Vagina (tissue), 2 donors: Measurements from ENCODE around the gene PNMA6F. TPM values are rescaled to one million over a fixed set of nuclear protein-coding genes. Genes with fewer than 3 reads are reported as not detected.

Experiments used
- DNase-seq, 2 donors: peaks; one replicate each; pipeline ENCODE4 v3.0.0-alpha.2; 2017; ENCODE audit errors: extremely low spot score in 2 of 2
- H3K27ac ChIP-seq: fragments of 200-600 bp; sonication (generic); one replicate; pipeline ENCODE4 v1.5.1; 2019
- H3K27me3 ChIP-seq: fragments of 200-600 bp; sonication (generic); one replicate; pipeline ENCODE4 v1.5.1; 2019
- H3K36me3 ChIP-seq, 2 donors: fragments of 200-600 bp; sonication (generic); one replicate each; pipeline ENCODE4 v1.5.1; 2017 to 2019
- H3K4me1 ChIP-seq: fragments of 200-600 bp; sonication (generic); one replicate; pipeline ENCODE4 v1.5.1; 2019
- H3K4me3 ChIP-seq, 2 donors: fragments of 200-600 bp; sonication (generic); 1 replicate in 1 of 2; 2 replicates in 1 of 2; pipeline ENCODE4 v1.5.1; 2016 to 2019
- H3K9me3 ChIP-seq: fragments of 200-600 bp; sonication (generic); one replicate; pipeline ENCODE4 v1.5.1; 2019
- POLR2A ChIP-seq, 2 donors: fragments of 450-650 bp; IDR thresholded peaks; one replicate each; pipeline ENCODE4 v1.6.1; 2017; ENCODE audit warnings: antibody characterized with exemption in 2 of 2, mild to moderate bottlenecking in 2 of 2, moderate library complexity in 2 of 2
- POLR2AphosphoS5 ChIP-seq, 2 donors: sonication (generic); formaldehyde crosslinking; IDR thresholded peaks; one replicate each; pipeline ENCODE4 v1.9.0; 2017; ENCODE audit warnings: antibody characterized with exemption in 2 of 2, mild to moderate bottlenecking in 2 of 2, low read depth in 1 of 2; ENCODE audit not compliant: insufficient read depth in 1 of 2
- intact Hi-C: fragments of 100-400 bp; cut with DNase I; formaldehyde crosslinking; loops from one replicate; pipeline ENCODE4 v1.15.1; 2023
- total RNA-seq: library from RNA; depleted of rRNA; stranded (reverse); fragments of >200 nt; gene quantifications from one replicate; pipeline ENCODE4 v1.2.3, GENCODE V29; 2016
- TF ChIP-seq, protein P1 (sequence below), 3 experiments: fragments of 450-650 bp in 2 of 3; fragments of 200-600 bp in 1 of 3; sonication (generic) in 1 of 3; IDR thresholded peaks; one replicate each; pipeline ENCODE4 v1.5.1; 2017 to 2019; ENCODE audit warnings: antibody characterized with exemption in 3 of 3, mild to moderate bottlenecking in 2 of 3, moderate library complexity in 2 of 3

The PNMA6F gene
- total RNA-seq, 1 donor from 2014 or later, result not detected

DNA sequence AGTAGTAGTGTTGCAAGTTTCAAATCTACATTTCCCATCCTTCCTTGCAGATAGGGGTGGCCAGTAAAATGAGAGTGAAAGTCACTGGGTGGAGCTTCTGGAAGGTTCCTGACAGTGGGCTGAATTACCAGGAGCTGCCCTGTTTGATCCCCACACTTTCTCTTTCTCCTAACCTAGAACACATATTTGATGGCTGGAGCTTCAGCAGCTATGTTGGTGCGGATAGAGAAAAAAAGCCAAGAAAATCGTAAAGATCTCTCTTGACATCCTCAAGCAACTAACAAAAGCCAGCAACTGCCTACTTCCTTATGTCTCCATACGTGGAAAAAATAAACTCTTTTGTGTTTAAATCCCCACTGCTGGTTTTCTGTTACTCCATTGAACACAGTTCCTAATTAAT is 44.6 kb upstream of the PNMA6F start:
- no peaks in the 10 kb centered on the region for H3K9me3 ChIP-seq
- H3K27me3 ChIP-seq, result no peaks in the 10 kb centered on the region
- peak in 1 of 2 donors; percentile 10 for DNase-seq
- H3K36me3 ChIP-seq, result no peaks in the 10 kb centered on the region
- intact Hi-C loops, result no loop called here
- H3K4me1 ChIP-seq, result no peaks in the 10 kb centered on the region
- H3K4me3 ChIP-seq, result no peak overlapping the region
- H3K27ac ChIP-seq, result no peak overlapping the region
- TF ChIP-seq POLR2AphosphoS5 (IDR thresholded peaks at IDR 0.05; ENCODE audit: insufficient read depth in 1 of 2, low read depth in 1 of 2) (no peak), POLR2A (IDR thresholded peaks at IDR 0.05) (no peak)
- TF ChIP-seq, protein P1, sequence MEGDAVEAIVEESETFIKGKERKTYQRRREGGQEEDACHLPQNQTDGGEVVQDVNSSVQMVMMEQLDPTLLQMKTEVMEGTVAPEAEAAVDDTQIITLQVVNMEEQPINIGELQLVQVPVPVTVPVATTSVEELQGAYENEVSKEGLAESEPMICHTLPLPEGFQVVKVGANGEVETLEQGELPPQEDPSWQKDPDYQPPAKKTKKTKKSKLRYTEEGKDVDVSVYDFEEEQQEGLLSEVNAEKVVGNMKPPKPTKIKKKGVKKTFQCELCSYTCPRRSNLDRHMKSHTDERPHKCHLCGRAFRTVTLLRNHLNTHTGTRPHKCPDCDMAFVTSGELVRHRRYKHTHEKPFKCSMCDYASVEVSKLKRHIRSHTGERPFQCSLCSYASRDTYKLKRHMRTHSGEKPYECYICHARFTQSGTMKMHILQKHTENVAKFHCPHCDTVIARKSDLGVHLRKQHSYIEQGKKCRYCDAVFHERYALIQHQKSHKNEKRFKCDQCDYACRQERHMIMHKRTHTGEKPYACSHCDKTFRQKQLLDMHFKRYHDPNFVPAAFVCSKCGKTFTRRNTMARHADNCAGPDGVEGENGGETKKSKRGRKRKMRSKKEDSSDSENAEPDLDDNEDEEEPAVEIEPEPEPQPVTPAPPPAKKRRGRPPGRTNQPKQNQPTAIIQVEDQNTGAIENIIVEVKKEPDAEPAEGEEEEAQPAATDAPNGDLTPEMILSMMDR (IDR thresholded peaks at IDR 0.05), result no peak

DNA sequence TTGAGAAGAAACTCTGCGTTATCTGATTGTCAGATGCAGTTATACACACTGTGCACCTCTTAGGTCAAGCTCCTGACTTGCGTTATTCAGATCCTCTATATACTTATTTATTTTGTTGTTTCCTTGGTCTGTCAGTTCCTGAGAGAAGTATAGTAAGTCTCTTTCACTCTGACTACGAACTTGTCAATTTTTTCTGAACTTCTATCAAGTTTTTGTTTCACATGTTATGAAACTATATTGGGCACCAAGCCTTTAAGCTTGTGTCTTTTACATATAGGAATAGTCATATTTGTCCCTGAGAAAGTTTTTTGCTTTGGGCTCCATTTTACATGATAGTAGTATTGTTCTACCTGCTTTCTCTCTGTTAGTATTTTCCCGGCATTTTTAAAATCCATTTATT is 44.1 kb upstream of the PNMA6F start:
- TF ChIP-seq POLR2A (IDR thresholded peaks at IDR 0.05) (no peak), POLR2AphosphoS5 (IDR thresholded peaks at IDR 0.05; ENCODE audit: insufficient read depth in 1 of 2, low read depth in 1 of 2) (no peak)
- TF ChIP-seq, protein P1 (IDR thresholded peaks at IDR 0.05), result no peak
- intact Hi-C loops, result no loop called here
- no peak overlapping the region for H3K27ac ChIP-seq
- no peaks in the 10 kb centered on the region for H3K36me3 ChIP-seq
- H3K4me3 ChIP-seq, result no peak overlapping the region
- H3K9me3 ChIP-seq, result no peaks in the 10 kb centered on the region
- H3K4me1 ChIP-seq, result no peaks in the 10 kb centered on the region
- DNase-seq, result no peak
- no peaks in the 10 kb centered on the region for H3K27me3 ChIP-seq

DNA sequence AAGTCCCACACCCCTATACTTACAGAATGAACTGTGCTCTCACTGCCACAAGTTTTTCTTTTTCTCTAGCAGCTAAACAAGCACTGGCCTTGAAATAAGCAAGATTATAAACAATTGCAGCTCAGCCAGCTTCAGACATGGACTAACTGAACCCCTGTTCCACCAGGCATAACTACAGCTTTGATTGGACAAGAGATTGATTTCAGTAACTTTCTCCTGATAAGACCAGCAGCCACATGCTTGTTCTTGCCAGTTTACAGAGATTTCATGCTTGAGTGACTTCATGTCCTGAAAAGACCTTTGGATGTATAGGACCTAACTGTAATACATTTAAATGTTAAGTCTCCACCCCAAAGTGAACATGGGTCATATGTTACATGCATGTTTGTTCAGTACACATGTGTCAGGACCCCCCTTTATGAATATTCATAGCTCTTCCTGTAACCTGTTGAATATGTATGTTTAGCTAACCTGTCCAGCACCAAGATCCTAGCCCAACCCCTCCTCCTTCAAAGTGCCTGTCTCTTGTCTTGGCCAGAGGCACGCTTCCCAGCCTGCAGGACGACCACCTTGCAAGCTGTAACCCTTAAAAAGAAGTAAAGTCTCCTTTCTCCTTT is 40.3 kb upstream of the PNMA6F start:
- H3K9me3 ChIP-seq, result no peaks in the 10 kb centered on the region
- peak in 1 of 2 donors; percentile 40 for DNase-seq
- intact Hi-C loops, result no loop called here
- H3K4me1 ChIP-seq, result no peaks in the 10 kb centered on the region
- H3K36me3 ChIP-seq, result no peaks in the 10 kb centered on the region
- no peaks in the 10 kb centered on the region for H3K27me3 ChIP-seq
- H3K4me3 ChIP-seq, result no peak overlapping the region
- H3K27ac ChIP-seq, result no peak overlapping the region
- TF ChIP-seq, protein P1 (IDR thresholded peaks at IDR 0.05), result no peak
- TF ChIP-seq POLR2A (IDR thresholded peaks at IDR 0.05) (no peak), POLR2AphosphoS5 (IDR thresholded peaks at IDR 0.05; ENCODE audit: insufficient read depth in 1 of 2, low read depth in 1 of 2) (no peak)

DNA sequence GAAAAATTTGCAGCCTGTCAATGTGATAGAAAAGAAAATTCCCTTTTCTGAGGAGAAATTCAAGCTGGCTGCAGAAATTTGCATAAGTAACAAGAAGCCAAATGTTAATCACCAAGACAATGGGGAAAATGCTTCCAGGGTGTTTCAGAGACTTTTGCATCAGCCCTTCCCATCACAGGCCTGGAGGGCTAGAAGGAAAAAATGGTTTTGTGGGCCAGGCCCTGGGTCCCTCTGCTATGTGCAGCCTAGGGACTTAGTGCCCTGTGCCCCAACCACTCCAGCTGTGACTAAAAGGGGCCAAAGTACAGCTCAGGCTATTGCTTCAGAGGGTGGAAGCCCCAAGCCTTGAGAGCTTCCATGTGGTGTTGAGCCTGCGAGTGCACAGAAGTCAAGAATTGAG is 36.3 kb upstream of the PNMA6F start:
- peak in 1 of 2 donors; percentile 37 for DNase-seq
- Histone ChIP-seq H3K9me3 (no peaks in the 10 kb centered on the region), H3K36me3 (no peaks in the 10 kb centered on the region), H3K27me3 (no peaks in the 10 kb centered on the region), H3K27ac (no peak overlapping the region), H3K4me1 (no peaks in the 10 kb centered on the region), H3K4me3 (no peak overlapping the region)
- intact Hi-C loops, result no loop called here
- TF ChIP-seq POLR2AphosphoS5 (IDR thresholded peaks at IDR 0.05; ENCODE audit: insufficient read depth in 1 of 2, low read depth in 1 of 2) (no peak), POLR2A (IDR thresholded peaks at IDR 0.05) (no peak)
- TF ChIP-seq, protein P1 (IDR thresholded peaks at IDR 0.05), result no peak

DNA sequence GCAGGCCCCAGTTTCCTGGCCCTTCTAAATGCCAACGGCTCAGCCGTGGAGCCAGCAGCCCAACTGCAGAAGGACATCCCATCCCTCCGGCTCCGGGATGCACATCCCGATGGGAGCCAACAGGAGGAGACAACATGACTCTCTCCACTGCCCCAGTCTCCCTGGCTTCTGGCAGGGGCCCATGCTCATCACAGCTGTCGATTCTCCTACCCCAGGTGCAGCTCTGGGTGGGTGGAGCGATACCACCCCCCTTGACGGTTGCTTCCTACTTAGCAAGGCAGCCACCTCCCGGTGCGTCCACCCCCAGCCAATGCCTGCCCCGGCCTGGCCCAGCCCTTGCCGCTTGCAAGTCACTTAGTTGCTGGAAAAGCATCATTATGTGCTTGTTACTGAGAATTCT is 31.8 kb upstream of the PNMA6F start:
- H3K36me3 ChIP-seq, result no peaks in the 10 kb centered on the region
- H3K4me1 ChIP-seq, result no peaks in the 10 kb centered on the region
- H3K27me3 ChIP-seq, result no peaks in the 10 kb centered on the region
- DNase-seq, result peak in 1 of 2 donors; percentile 47
- H3K4me3 ChIP-seq, result no peak overlapping the region
- H3K27ac ChIP-seq, result no peak overlapping the region
- no peak for TF ChIP-seq POLR2A (IDR thresholded peaks at IDR 0.05)
- no peak for TF ChIP-seq POLR2AphosphoS5 (IDR thresholded peaks at IDR 0.05; ENCODE audit: insufficient read depth in 1 of 2, low read depth in 1 of 2)
- TF ChIP-seq, protein P1 (IDR thresholded peaks at IDR 0.05), result no peak
- intact Hi-C loops, result no loop called here
- H3K9me3 ChIP-seq, result no peaks in the 10 kb centered on the region
